ENCODE data around the gene GCN1. TPM values are rescaled to one million over a fixed set of nuclear protein-coding genes. Genes with fewer than 3 reads are reported as not detected.

The GCN1 gene, protein sequence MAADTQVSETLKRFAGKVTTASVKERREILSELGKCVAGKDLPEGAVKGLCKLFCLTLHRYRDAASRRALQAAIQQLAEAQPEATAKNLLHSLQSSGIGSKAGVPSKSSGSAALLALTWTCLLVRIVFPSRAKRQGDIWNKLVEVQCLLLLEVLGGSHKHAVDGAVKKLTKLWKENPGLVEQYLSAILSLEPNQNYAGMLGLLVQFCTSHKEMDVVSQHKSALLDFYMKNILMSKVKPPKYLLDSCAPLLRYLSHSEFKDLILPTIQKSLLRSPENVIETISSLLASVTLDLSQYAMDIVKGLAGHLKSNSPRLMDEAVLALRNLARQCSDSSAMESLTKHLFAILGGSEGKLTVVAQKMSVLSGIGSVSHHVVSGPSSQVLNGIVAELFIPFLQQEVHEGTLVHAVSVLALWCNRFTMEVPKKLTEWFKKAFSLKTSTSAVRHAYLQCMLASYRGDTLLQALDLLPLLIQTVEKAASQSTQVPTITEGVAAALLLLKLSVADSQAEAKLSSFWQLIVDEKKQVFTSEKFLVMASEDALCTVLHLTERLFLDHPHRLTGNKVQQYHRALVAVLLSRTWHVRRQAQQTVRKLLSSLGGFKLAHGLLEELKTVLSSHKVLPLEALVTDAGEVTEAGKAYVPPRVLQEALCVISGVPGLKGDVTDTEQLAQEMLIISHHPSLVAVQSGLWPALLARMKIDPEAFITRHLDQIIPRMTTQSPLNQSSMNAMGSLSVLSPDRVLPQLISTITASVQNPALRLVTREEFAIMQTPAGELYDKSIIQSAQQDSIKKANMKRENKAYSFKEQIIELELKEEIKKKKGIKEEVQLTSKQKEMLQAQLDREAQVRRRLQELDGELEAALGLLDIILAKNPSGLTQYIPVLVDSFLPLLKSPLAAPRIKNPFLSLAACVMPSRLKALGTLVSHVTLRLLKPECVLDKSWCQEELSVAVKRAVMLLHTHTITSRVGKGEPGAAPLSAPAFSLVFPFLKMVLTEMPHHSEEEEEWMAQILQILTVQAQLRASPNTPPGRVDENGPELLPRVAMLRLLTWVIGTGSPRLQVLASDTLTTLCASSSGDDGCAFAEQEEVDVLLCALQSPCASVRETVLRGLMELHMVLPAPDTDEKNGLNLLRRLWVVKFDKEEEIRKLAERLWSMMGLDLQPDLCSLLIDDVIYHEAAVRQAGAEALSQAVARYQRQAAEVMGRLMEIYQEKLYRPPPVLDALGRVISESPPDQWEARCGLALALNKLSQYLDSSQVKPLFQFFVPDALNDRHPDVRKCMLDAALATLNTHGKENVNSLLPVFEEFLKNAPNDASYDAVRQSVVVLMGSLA (N-terminal part only)
- 10 to 100 TPM; 73.6 to 90.8 TPM for total RNA-seq

DNA sequence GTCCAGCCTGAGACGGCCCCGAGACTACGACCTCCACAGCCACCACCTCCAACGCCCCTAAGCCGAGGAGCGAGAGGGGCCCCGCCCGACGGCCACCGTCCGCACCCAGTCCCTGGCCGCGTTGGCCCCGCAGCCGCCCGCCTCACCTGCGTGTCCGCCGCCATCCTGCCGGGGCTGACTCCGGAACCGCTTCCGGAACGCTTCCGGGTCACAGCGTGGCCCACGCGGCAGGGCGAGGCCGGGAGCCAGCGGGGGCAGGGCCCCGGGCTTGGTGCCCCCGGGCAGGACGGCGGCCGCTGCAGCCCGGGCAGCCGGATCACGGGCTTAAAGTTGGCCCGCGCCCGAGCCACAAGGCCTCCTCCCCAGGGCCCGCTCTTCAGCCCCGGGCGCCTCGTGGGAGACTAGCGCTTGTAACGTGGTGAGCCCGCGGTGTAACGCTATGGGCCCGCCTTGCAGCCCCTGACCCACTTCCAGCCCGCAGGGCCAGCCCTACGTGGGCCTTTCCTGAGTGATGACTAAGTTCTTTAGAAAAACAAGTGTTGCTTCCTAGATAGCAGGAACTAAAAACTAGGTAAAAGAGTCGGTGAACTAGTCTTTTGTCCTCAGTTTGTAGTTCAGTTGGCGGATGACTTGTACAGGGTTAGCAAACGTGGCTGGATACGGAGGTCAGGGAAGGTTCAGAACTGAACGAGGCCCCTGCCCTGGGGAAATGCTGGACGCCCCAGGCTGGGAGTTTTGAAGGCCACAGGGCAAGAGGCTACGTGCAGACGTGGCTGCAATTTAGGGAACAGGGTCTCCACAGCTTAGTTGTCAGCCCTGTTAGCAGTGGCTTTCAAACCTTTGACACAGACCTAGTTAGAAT lies at the start of gene GCN1:
Gene GCN1, minus strand, starts transcription at position 182 of the 862 bp plus-strand sequence. Its CDS starts 18 bp downstream, at position 164.

DNA sequence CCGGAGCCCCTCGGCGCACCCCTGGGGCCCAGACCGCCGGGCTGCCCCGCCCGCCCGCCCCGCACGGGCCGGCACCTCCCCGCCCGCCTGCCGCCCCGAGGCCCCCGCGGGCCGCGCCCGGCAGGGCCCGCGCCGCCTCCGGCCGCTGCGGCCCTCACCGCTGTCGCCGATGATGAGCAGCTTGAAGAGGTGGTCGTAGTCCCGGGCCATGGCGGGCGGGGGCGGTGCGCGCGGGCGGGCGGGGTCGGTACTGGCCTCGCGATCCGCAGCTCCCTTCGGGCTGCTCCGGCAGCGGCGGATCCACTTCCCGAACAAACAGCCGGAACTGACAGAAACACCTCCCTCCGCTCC lies 78.1 kb downstream of the GCN1 start, which contains the start of gene RAB35:
Gene RAB35, minus strand, starts transcription at position 313 of the 351 bp plus-strand sequence. Its CDS starts 103 bp downstream, at position 210.

Small RNAs within 50 kb of the gene (microRNA-seq; reads per million reads assigned to microRNA genes)
- gene MIR4498 (ENCODE audit: borderline microRNAs expressed, borderline replicate concordance), result not detected

Other genes starting within 250 kb of the GCN1 start
- gene BICDL1, start 205.5 kb downstream of the GCN1 start, total RNA-seq, result 10 to 100 TPM; 54.4 to 55.9 TPM
- 10 to 100 TPM; 68.7 to 76.7 TPM for gene RAB35, start 78.0 kb downstream of the GCN1 start, total RNA-seq
- gene RPLP0, start 6.4 kb upstream of the GCN1 start, total RNA-seq, result 1,000 to 10,000 TPM; 2,504 to 2,739 TPM
- 100 to 1,000 TPM; 213 to 220 TPM for gene PXN, start 71.0 kb upstream of the GCN1 start, total RNA-seq
- 1,000 to 10,000 TPM; 4,740 to 5,284 TPM for gene RNU4-2, start 97.2 kb upstream of the GCN1 start, total RNA-seq
- 1,000 to 10,000 TPM; 1,844 to 2,200 TPM for gene RNU4-1, start 98.5 kb upstream of the GCN1 start, total RNA-seq
- gene SIRT4, start 107.6 kb upstream of the GCN1 start, total RNA-seq, result 1 to 10 TPM; 1.5 to 1.6 TPM
- not detected for gene PLA2G1B, start 133.1 kb upstream of the GCN1 start, total RNA-seq
- gene MSI1, start 174.4 kb upstream of the GCN1 start, total RNA-seq, result not detected
- gene COX6A1, start 243.4 kb upstream of the GCN1 start, total RNA-seq, result 100 to 1,000 TPM; 251 to 266 TPM